Eye (tissue), 1 donor: Measurements from ENCODE around the gene RBM28.
"Not testable (repeated sequence)": the region's sequence is repeated elsewhere in the genome, so short reads cannot be mapped to it uniquely, and the experiment has no call there.

ENCODE experiments used
- DNase-seq: peaks from one replicate; pipeline ENCODE4 v3.0.0-alpha.2; 2015

RBM28 gene

GRCh38 chr7:128341733-128342132 is 2.0 kb downstream of the RBM28 start:
- DNase-seq: no peak

- DNase-seq: no peak
Measured at GRCh38 chr7:128335730-128336129, 8.0 kb downstream of the RBM28 start.

- DNase-seq: no peak
Measured at GRCh38 chr7:128324368-128324680, 19.4 kb downstream of the RBM28 start.

DNA sequence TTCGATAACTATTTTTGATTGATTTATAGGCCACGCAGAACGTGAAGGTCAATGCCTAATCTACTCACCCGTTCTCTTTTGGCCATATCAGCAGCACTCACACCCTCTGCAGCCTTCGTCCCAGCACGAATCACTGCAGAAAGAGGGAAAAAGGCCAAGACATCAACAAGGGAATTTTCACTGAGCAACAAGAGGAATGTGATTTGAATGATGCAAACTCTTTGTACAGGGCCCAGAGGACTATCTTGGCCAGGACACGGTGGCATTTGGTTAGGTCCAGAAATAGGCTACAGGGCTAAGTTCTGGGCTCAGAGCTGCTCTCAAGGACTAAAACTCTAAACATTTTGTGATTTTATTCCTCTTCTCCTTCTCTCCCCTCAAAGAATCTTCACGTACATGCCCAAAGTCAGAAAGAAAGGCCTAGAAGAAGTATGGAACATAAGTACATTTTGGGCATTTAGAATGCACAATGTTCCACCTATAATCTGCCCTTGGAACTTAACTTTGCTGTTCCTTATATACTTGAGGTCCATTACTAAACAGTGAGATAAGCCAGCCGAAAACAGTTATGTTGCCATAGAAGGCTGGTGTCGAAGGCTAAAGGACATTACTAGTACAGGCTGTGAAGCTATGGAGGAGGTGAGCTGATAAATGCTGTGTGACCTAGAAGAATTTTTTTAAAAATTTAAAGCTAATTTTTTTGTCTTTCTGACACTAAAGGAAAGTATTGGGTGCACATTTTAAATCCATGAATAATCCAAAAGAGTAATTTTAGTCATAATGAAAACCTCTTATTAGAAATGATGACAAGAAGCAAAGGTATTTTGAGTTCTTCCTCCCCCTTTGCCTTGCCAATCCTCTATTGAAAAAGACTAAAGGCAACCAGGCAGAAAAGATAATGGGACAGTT is 20.0 kb downstream of the RBM28 start:
- no peak for DNase-seq

GRCh38 chr7:128323040-128323439 is 20.7 kb downstream of the RBM28 start:
- no peak for DNase-seq

DNA sequence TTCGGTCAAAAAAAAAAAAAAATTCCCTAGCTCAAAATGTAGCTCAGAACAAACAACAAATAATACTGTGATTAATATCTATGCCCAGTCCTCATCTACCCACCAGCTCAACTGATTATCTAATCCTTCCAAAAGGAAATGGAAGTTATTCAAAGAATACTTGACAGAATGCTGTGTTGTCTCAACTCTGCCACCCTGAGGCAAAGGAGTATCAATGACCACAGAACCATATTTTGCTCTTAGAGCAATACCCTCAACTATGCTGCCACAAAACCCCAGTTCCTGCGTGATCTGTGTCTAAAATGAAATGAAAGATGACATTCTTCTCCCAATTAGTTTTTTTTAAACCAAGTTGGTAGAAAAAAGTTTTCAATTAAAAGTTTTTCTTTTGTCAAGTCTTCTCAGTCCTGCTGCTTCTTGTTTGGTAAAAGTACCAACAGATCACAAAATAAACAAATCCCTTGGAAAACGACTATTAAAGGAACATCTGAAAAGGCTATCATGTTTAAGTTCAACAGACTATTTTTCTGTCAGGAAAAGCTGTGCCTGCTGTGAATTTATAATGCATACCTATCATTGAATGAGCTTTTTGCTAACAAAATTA is 21.6 kb downstream of the RBM28 start:
- DNase-seq: peak; percentile 29

GRCh38 chr7:128321044-128321422 is 22.7 kb downstream of the RBM28 start:
- no peak for DNase-seq

GRCh38 chr7:128318691-128319090 is 25.0 kb downstream of the RBM28 start:
- DNase-seq: no peak

GRCh38 chr7:128311013-128311412 is 32.7 kb downstream of the RBM28 start:
- peak; percentile 3 for DNase-seq

DNA sequence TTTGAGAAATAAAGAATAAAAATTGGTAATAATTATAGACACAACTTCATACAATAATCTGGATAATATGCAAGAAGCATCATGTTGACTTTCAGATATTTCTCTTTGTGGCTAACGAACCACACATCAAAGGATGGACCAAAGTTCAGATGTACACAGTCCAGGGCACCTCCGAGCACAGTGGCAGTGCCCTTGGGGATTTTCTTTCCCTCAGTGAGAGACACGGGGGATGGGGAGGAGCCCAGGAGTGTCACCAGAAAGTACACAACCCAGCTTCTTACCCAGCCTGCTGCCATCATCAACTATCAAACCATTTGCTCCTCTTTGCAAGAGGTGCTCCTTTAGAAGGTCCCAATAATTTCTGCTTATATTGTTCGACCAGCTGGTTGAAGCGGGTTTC is 33.2 kb downstream of the RBM28 start:
- DNase-seq: peak; percentile 10

- DNase-seq: peak; percentile 78
Measured at GRCh38 chr7:128309976-128310375, 33.7 kb downstream of the RBM28 start.

GRCh38 chr7:128309124-128309523 is 34.6 kb downstream of the RBM28 start:
- DNase-seq: no peak

GRCh38 chr7:128307061-128307460 is 36.6 kb downstream of the RBM28 start:
- no peak for DNase-seq

DNA sequence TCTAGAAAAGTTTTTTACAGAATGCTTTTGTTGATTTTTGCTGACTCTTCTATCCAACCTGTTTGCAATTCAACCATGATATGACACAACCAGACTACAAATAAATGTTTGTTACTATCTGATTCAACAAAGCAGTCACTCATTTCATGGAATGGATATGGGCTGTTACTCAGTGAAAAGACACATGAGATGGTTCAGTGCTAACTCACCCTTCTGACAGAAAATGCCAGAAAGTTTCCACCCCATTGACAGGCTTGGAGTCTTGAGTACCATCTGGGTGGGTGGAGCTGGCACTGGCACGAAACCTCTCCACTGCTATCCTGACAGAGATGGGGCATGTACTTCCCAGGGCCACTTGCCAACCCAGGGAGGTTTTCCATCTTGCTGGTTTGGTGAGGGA is 39.5 kb downstream of the RBM28 start:
- DNase-seq: no peak

- DNase-seq: no peak
Measured at GRCh38 chr7:128303643-128304042, 40.1 kb downstream of the RBM28 start.

- no peak for DNase-seq
Measured at GRCh38 chr7:128303133-128303532, 40.6 kb downstream of the RBM28 start.

- DNase-seq: peak; percentile 71
Measured at GRCh38 chr7:128302139-128302538, 41.6 kb downstream of the RBM28 start.

DNA sequence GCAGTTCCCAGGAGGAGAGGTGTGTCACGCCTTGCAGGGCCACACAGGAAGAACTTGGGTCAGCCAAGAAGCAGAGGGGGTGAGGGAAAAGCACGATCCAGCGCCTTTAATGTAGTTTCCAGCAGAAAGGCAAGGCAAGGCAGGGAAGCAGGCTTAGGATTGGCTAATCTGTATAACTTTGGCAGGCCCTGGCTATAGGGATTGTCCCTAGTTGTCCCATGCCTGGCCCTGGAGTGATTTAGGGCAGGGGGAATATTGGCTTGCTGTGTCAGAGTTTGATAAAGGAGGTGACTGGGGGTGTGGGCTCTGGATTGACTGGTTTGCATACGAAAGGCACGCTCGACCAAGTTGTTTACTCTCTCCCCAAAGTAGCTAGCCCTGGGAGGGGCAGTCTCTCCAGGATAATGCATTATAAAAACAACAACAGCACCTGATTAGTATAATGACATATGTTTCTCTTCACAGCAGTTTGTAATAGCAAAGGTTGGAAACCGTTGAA is 44.5 kb downstream of the RBM28 start:
- no peak for DNase-seq

DNA sequence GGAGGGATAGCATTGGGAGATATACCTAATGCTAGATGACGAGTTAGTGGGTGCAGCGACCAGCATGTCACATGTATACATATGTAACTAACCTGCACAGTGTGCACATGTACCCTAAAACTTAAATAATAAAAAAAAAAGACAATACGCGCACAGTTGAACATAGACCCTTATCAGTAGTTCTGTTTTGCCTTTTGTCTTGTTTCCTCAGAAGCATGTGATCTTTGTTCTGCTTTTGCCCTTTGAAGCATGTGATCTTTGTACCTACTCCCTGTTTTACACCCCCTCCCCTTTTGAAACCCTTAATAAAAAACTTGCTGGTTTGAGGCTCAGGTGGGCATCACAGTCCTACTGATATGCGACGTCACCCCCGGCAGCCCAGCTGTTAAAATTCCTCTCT is 45.7 kb downstream of the RBM28 start:
- DNase-seq: not testable (repeated sequence)

- DNase-seq: no peak
Measured at GRCh38 chr7:128287556-128287955, 56.2 kb downstream of the RBM28 start.

DNA sequence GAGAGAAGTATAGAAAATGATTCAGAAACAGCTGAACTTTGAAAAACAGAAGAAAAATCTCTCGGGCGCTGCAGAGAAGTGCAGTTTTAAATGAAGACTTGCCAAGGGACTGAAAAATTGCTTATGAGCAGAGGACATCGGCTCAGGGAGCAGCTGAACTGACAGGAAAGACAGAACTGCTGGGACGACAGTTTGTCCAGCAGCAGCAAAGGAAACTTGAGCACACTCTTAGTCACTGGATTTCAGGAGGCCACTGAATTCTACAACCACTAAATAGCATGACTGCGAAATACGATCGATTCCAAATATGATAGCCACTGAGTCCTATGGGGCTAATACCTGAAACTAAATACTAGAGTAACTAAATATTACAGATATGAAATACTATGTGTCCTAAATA is 59.6 kb downstream of the RBM28 start:
- no peak for DNase-seq

DNA sequence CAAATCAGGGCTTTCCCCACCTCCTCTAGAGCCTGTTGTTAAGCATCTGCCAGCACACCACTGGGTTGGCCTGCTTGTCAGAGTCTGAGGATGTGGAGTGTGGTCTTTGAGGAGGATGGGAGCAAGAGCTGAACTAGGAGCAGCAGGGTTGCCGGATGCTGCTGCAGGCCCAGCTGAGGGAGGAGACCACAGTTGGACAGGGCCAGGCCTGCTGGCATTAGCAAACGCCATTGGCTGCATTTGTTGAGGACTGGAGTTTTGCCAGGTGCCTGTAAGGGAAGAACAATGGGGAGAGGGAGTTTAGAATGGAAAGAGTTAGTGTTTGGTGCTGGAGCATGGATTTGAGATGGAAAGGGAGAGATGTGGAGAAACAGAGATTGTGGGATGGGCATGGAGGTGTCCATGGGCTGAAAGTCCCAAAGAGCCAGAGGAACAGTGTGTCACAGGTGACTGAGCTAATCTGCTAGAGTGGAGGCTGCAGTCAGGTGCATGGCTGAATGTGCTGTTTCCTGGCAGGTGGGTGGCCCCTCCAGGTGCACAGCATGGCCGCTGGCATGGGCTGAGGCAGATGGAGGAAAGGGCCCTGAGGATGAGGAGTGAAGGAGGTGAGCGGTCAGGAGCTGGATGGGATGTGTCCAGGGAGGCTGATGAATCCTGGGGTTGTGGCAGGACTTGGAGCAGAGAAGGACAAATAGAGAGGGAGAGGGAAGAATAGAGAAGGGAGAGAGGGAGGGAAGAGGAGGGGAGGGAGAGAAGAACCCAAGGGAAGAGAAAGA is 61.9 kb downstream of the RBM28 start:
- DNase-seq: no peak

- not testable (repeated sequence) for DNase-seq
Measured at GRCh38 chr7:128280451-128280850, 63.3 kb downstream of the RBM28 start.
